NCI-H2196 treated with DMSO at 0.1 percent for 48 hours (cell line): ENCODE measurements around the gene REV3L.

ENCODE experiments used
- DNase-seq: peaks from one replicate; lab custom pipeline; 2025; ENCODE audit not compliant: unreplicated experiment; lab: John Stamatoyannopoulos, UW

The REV3L gene

DNA sequence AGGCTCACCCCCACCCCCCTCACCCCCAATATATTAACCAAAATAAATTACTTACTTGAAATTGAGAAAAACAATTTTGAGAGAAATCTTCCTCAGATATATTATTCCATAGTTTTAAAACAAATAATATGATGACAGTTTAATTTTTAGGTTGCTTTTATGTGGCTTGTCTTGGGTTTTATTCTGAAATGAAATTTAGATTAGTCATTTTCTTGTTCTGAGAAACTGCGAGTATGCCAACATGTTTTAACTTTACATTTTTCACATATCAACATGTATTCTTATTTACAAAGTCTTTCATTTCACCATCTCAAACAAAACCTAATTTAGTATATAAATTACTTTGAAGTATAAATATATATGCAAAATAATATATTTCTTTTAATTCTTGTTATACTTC, 11.1 kb downstream of the REV3L start:
- DNase-seq, result no peak

DNA sequence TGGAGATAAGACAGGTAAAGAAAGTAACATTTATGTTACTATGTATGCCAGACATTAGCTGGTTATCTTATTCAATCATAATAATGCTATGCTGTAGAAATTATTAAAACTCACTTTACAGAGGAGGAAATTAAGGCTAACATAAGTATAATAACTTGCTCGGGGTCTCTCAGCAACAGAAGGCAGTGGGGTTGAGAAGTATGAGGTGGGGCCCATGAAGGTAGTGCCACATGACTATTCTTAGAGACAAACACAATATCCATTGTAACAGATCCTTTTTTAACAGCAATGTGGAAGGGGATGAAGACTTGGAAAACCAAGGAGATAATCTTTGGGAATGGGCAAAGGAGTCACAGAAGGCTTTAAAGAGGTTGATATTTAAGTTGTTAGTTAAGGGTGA, 11.5 kb downstream of the REV3L start:
- DNase-seq, result no peak

DNA sequence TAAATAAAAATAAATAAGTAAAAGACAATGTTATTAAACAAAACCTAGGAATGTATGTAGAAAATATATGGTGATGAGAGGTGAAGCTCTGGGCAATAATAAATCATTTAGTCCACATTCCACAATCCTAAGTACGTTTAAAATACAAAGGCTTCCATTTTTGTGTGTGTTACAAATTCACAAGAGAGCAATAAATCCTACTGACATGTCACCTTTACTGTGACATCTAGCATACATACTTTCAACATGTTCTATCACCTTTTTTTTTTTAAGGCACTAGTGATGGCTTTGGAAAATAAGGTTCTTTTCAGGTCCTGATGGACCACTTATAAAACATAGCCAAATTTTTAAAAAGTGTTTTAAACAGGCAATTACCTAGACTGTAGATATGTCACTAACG, 12.0 kb downstream of the REV3L start:
- DNase-seq, result no peak

DNA sequence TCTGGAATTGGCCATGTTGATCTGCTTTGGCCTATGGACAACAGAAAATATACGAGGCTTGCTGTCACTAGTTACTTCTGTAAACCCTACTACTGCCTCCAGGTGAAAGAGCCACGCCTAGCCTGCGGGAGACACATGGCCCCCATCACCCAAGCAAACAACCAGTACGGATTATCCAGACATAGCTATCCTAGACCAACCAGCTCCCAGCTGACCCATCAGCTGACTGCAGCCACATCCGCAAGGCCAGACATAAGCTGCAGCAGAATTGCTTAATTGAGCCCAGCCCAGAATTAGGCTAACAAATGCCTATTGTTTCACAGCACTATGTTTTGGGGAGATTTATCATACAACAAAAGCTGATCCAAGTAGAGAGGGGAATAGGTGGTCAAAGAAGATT, 13.5 kb downstream of the REV3L start:
- DNase-seq, result no peak

DNA sequence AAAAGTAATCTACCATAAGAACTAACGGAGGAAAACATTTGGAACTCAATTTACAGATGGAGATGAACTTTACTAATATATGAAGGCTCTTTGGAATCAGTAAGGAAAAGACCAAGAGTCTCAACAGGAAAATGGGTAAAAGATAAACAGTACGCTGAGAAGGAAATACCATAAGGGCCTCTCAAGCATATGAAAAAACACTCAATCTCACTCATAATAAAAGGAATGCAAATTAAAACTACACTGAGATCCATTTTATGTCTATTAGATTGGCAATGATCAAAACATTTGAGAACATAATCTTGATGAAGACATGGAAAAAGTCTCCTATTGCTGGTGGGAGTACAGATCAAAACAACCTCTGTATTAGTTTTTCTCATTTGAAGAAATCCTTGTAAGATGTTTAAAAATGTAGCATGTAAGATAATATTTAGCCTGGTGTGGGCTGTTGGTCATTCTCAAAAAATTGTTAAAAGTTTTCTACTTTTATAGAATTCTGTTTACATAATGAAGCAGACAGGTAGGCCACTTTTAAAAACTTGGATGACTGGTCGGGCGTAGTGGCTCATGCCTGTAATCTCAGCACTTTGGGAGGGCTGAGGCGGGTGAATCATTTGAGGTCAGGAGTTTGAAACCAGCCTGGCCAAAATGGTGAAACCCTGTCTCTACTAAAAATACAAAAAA, 14.5 kb downstream of the REV3L start:
- no peak for DNase-seq

DNA sequence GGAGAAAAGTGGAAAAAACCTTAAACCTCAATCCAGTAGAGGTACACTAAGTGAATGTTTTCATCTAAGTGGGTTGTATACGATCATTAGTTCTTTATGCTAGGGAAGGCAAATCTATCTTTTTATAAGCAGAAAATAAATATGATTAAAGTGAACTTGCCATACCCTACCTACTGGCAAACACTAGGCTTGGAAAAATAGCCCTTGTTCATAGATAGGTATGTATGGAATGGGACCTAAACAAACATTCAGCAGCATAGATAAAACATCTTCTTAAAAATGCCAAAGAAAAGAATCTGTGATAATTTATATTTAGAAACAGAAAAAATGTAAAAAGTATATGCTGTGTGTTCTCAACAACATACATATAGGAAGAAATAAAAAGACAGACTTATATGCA, 18.8 kb downstream of the REV3L start:
- DNase-seq, result no peak

DNA sequence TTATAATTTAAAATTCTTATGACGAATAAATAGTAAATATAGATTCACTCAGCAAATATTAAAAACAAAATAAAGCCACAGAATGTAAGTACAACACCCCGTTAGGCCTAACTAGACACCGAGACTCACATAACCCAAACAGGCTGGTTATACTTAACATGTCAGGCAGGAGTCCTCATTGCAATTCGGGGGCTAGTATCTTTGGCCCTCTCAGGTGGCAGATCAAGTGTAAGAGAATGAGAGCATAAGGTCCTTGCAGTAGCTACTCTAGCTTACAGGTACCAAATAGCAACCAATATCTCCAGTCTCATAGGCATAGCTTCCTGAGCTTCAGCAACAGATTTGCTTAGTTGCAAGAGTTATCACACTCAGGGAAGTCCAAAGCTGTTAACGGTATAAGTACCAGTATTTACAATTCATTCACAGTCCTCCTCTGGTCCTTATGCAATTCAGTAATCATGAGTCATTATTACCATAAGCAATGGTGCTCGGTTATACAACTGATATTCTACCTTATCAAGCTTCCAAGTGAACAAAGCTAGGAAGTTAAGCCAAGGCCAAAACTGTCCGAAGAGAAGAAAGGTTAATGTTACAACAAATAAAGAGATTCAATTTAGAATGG, 20.1 kb downstream of the REV3L start:
- no peak for DNase-seq

DNA sequence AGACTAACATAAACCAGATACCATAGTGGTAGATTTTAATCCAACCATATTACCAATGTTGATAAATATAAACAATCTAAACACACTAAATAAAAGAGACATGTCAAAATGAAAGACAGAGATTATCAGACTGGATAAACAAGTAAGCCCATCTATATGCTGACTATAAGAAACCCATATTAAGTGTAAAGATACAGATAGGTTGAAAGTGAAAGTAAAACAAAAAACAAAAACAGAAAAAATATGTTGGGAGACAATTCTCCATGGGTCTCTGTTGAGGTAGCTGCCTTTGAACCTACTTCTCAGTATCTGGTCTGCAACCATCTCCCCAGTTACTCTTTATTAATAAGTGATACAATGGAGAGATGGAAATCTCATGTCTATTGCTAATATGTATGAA, 21.2 kb downstream of the REV3L start:
- no peak for DNase-seq

DNA sequence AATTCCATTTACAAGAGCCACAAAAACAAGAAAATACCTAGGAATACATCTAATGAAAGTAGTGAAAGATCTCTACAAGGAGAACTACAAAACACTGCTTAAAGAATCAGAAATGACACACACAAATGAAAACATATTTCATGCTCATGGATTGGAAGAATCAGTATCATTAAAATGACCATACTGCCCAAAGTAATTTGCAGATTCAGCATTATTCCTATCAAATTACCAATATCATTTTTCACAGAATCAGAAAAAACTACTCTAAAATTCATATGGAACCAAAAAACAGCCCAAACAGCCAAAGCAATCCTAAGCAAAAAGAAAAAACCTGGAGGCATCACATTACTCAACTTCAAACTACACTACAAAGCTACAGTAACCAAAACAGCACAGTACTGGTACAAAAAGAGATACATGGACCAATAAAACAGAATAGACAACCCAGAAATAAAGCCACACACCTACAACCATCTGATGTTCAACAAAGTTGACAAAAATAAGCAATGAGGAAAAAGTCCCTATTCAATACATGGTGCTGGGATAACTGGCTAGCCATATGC, 24.3 kb downstream of the REV3L start:
- DNase-seq, result no peak

DNA sequence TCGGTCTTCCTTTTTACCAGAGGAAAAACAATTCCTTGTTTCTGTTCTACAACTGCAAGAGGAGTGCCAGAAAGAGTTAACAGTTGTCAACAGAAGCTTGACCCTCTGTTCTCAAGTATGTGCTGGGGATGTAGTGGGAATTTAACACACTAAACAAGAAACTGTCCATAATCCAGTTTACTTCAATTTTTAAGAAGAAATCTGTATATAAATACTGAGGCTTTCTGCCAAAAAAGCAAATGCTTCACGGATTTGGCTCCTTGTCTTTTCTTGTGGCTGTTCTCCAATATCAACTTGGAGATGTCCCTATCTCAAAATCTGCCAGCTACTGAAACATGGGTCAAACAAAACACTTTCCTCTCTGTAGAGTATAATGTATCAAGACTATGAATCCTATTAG, 26.8 kb downstream of the REV3L start:
- no peak for DNase-seq

DNA sequence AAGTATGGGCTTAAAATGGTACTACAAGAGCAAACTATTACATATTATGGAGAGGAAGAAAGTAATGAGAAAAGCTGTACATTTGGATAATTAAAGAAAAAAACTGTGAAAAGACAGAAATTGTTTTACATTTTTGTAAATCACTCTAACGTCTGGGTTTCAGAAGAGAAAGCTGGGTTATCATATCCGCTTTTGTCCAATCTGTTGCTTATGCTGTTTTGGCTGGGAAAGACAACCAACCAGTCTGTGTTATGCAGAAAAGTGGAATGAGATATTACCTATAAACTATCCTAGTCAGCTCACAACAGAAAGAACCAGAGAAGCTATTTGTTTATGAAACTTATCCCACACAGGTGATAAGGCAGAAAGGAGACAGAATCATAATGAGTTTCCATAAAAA, 32.4 kb downstream of the REV3L start:
- no peak for DNase-seq

DNA sequence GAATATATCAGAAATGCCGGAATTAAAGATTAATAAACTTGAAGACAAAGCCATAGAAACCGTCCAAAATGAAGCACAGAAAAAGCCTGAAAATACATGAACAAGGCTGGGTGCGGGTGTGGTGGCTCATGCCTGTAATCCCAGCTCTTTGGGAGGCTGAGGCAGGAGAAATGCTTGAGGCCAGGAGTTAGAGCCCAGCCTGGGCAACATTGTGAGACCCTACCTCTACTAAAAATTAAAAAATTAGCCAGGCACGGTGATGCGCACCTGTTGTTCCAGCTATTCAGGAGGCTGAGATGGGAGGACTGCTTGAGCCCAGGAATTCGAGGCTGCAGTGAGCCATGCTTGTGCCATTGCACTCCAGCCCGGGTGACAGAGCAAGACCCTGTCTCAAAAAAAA, 32.9 kb downstream of the REV3L start:
- no peak for DNase-seq

DNA sequence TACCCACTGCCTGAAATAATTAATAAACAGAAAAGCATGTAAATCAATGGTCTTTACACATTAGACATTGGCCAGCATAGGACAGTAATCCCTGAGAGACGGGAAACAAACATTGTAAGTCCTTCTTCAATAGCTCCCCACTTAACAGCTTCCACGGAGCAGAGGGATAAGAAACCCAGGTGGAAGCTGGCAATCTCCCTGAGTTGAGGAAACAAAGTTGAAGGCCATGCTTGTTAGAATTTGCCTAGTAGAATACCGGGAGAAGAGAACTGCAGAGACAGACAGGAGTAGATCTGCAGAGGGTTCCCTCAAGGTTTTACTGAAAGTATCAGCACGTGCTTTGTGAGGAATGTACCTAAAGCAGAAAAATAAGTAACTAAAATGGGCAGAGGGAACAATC, 33.9 kb downstream of the REV3L start:
- DNase-seq, result no peak

DNA sequence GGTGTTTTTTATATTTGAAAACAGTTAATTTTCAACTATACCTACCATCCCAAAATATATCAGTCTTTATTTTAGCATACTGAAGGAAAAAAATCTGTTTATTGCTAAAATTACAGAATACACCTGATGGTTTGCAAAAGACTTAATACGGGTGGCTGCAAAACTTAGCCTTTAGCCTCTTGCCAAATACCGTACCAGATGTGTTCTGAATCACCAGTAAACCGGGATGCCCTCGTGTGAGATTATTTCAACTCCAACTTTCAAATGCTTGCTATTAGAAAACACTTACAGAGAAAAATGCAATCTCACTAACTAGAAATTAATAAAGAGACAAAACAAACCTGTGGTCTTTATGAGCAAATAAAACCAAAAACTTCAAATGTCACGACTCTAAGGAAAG, 36.0 kb downstream of the REV3L start:
- DNase-seq, result no peak

DNA sequence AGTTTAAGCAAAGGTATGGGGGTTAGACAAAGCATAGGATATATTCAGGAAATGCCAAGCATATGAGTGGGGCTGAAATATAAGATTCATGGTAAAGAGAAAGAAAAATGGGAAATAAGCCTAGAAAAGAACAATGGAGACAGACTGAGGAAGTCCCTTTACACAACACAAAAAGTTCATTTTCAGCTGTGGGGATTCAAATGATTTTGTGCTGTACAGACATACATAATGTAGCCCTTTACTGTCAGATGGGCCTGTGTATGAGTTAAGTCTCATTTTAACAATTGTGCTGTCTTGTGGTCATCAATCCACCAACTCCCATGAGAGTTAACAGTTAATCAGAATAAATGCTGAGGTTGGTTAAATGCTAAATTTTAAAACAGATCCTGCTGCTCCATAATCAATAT, 37.2 kb downstream of the REV3L start:
- no peak for DNase-seq

DNA sequence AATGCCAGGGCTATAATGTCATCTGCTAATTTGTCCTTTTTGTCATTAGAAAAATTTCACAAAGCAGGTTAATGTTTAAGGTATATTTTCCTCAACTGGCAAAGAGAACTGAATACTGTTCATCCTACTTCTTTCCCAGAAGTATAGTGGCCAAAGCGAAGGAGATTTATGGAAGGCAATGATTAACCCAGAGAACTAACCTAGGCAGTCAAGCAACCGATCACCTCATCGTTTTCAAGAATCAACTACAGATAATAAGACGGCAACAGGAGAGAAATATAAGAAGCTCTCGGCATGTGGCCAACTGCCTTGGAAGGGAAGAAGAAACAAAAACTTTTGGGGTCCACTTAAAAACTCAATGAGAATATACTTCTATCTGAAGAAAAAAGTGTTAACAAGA, 38.2 kb downstream of the REV3L start:
- DNase-seq, result no peak

DNA sequence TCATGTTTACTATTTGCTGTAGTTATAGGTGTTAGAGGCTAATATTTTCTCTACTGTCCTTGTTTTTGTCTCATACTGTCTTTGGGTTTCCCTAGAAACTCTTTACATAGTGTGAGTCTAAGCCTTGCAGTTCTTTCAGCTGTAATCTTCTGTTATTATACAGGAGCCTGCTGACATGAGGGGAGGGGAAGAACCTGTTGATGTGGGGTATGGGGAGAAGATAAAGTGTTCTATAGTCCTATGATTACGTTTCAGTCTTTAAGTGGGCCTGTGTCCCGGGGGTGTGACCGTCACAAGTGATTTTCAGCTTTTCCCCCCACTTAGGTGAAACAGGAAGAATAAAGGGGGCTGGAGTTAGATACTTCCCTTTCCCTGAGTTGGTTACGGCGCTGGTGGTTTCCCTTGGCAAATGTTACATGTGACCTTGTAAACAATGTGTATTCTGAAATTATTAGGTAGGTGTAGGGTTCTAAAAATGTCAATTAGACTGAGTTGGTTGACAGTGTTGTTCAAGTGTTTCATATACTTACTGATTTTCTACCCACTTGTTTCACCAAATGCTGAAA, 41.3 kb downstream of the REV3L start:
- DNase-seq, result no peak

DNA sequence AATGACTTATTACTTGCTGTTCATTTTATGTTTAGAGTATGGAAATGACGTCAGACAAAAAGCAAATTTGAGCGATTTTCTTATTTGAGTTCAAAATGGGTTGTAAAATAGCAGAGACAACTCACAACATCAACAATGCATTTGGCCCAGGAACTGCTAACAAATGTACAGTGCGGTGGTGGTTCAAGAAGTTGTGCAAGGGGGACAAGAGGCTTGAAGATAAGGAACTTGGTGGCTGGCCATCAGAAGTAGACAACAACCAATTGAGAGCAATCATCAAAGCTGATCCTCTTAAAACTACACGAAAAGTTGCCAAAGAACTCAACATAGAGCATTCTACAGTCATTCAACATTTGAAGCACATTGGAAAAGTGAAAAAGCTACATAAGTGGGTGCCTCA, 43.8 kb downstream of the REV3L start:
- DNase-seq, result no peak

DNA sequence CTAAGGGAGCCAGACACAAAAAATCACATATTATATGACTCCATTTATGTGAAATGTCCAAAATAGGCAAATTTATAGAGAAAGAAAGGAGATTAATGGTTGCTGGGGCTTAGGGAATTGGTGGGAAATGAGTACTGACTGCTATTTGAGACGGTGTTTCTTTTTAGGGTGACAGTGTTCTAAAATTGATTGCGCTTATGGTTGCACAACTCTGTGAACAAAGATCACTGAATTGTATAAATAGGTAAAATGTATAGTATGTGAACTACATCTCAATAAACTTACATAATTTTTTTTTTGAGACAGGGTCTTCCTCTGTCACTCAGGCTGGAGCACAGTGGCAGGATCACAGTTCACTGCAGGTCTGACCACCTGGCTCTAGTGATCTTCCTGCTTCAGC, 45.4 kb downstream of the REV3L start:
- no peak for DNase-seq

DNA sequence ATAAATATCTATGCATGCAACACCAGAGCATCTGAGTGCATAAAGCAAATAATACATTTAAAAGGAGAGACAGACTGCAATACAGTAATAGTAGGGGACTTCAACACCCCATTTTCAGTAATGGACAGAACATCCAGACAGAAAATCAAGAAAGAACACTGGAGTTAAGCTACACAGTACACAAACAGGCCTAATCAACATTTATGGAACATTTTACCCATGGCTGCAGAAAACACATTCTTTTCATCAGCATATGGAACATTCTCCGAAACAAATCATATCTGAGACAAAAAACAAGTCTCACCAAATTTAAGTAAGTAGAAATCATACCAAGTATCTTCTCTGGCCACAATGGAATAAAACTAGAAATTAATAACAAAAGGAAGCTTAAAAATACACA, 50.5 kb downstream of the REV3L start:
- no peak for DNase-seq

DNA sequence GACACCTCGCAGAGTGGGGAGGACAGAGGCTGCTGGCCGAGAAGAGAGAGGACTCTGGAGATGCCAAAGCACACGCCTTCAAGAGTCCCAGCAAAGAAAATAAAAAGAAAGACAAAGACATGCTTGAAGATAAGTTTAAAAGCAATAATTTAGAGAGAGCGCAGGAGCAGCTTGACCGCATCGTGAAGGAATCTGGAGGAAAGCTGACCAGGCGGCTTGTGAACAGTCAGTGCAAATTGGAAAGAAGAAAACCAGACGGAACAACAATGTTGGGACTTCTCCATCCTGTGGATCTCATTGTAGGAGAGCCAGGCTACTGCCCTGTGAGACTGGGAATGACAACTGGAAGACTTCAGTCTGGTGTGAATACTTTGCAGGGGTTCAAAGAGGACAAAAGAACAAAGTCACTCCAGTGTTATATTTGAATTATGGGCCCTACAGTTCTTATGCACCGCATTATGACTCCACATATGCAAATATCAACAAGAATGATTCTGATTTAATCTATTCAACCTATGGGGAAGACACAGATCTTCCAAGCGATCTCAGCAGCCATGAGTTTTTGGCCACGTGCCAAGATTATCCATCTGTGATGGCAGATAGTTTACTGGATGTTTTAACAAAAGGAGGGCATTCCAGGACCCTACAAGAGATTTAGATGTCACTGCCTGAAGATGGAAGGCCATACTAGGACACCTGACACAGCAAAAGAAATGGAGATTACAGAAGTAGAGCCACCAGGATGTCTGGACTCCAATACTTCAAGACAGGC, 52.2 kb downstream of the REV3L start:
- DNase-seq, result no peak

DNA sequence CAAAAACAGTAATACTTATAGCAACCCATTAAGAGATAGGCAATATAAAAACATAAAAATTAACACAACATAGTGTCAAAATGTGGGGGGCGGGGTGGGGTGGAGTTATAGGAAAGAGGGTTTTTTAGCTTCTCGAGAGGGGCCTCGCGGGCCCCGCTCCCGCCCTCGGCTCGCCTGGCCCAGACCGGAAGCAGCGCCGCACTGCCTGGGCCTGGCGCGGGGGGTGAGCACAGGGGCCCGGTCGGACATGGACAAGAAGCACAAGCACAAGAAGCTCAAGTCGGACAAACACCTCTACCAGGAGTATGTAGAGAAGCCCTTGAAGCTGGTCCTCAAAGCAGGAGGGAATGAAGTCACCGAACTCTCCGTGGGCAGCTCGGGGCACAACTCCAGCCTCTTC, 53.4 kb downstream of the REV3L start:
- no peak for DNase-seq
